Stimulated activated CD8-positive, alpha-beta memory T cell treated with anti-CD3 and anti-CD28 coated beads, Interleukin-7, amount 100 ng/mL, for 1 hour (primary cell): Measurements from ENCODE around the gene SLC30A2.

Experiments
- DNase-seq, 2 donors: peaks; one replicate each; pipeline ENCODE4 v3.0.0-alpha.2; 2020; ENCODE audit warnings: low read depth in 2 of 2

Gene SLC30A2

GRCh38 chr1:26041401-26041800, 4.5 kb downstream of the SLC30A2 start:
- DNase-seq: no peak

GRCh38 chr1:26038904-26039303, 7.0 kb downstream of the SLC30A2 start:
- no peak for DNase-seq

- DNase-seq: no peak
Measured at GRCh38 chr1:26038477-26038876, 7.4 kb downstream of the SLC30A2 start.

- DNase-seq: no peak
Measured at GRCh38 chr1:26037904-26038303, 8.0 kb downstream of the SLC30A2 start.

GRCh38 chr1:26036756-26037281, 9.1 kb downstream of the SLC30A2 start:
- DNase-seq: no peak

- DNase-seq: peak; percentile 54 to 73
Measured at GRCh38 chr1:26035959-26036755, 9.8 kb downstream of the SLC30A2 start.

GRCh38 chr1:26035203-26035958, 10.5 kb downstream of the SLC30A2 start:
- peak; percentile 81 to 86 for DNase-seq

- no peak for DNase-seq
Measured at GRCh38 chr1:26034504-26035202, 11.3 kb downstream of the SLC30A2 start.

- no peak for DNase-seq
Measured at GRCh38 chr1:26032656-26033357, 13.1 kb downstream of the SLC30A2 start.

- no peak for DNase-seq
Measured at GRCh38 chr1:26031611-26032220, 14.2 kb downstream of the SLC30A2 start.

GRCh38 chr1:26031196-26031595, 14.7 kb downstream of the SLC30A2 start:
- DNase-seq: no peak

- no peak for DNase-seq
Measured at GRCh38 chr1:26029864-26030481, 15.9 kb downstream of the SLC30A2 start.

GRCh38 chr1:26029054-26029863, 16.7 kb downstream of the SLC30A2 start:
- no peak for DNase-seq

GRCh38 chr1:26028490-26028980, 17.4 kb downstream of the SLC30A2 start:
- no peak for DNase-seq

- DNase-seq: no peak
Measured at GRCh38 chr1:26027716-26028489, 18.0 kb downstream of the SLC30A2 start.

GRCh38 chr1:26025517-26025916, 20.4 kb downstream of the SLC30A2 start:
- DNase-seq: no peak

GRCh38 chr1:26025060-26025459, 20.9 kb downstream of the SLC30A2 start:
- DNase-seq: no peak

- no peak for DNase-seq
Measured at GRCh38 chr1:26023826-26024225, 22.1 kb downstream of the SLC30A2 start.

- DNase-seq: no peak
Measured at GRCh38 chr1:26023009-26023408, 22.9 kb downstream of the SLC30A2 start.
